Fibroblast of the aortic adventitia (primary cell): ENCODE data around the gene SERPING1. TPM values are rescaled to one million over a fixed set of nuclear protein-coding genes. Genes with fewer than 3 reads are reported as not detected.
A peak's percentile ranks its signal among the peaks of the same experiment; 100 is the strongest.
"Not testable (repeated sequence)": the region's sequence is repeated elsewhere in the genome, so short reads cannot be mapped to it uniquely, and the experiment has no call there.

ENCODE experiments used
- DNase-seq: peaks from one replicate; pipeline ENCODE4 v3.0.0-alpha.2; 2010; ENCODE audit warnings: low read depth
- H3K4me3 ChIP-seq: 2 replicates; pipeline ENCODE4 v1.5.1; 2011; ENCODE audit warnings: low read depth, mild to moderate bottlenecking, control low read depth, low read length, moderate library complexity
- total RNA-seq: library from RNA; depleted of rRNA; stranded (reverse); fragments of >200 nt; gene quantifications from 2 replicates; pipeline ENCODE4 v1.2.3, GENCODE V29; 2012; ENCODE audit warnings: low replicate concordance
- TF ChIP-seq, protein P1 (sequence below): IDR thresholded peaks from 2 replicates; pipeline ENCODE4 v1.5.1; 2011; ENCODE audit warnings: mild to moderate bottlenecking, low read length, control low read depth, inconsistent platforms; ENCODE audit not compliant: insufficient read depth

Gene SERPING1
- total RNA-seq, 1 donor = 64.9 TPM

GRCh38 chr11:57651408-57651807 is 53.9 kb downstream of the SERPING1 start:
- TF ChIP-seq, protein P1, sequence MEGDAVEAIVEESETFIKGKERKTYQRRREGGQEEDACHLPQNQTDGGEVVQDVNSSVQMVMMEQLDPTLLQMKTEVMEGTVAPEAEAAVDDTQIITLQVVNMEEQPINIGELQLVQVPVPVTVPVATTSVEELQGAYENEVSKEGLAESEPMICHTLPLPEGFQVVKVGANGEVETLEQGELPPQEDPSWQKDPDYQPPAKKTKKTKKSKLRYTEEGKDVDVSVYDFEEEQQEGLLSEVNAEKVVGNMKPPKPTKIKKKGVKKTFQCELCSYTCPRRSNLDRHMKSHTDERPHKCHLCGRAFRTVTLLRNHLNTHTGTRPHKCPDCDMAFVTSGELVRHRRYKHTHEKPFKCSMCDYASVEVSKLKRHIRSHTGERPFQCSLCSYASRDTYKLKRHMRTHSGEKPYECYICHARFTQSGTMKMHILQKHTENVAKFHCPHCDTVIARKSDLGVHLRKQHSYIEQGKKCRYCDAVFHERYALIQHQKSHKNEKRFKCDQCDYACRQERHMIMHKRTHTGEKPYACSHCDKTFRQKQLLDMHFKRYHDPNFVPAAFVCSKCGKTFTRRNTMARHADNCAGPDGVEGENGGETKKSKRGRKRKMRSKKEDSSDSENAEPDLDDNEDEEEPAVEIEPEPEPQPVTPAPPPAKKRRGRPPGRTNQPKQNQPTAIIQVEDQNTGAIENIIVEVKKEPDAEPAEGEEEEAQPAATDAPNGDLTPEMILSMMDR = no peak
- DNase-seq = no peak
- no peak overlapping the region for H3K4me3 ChIP-seq

DNA sequence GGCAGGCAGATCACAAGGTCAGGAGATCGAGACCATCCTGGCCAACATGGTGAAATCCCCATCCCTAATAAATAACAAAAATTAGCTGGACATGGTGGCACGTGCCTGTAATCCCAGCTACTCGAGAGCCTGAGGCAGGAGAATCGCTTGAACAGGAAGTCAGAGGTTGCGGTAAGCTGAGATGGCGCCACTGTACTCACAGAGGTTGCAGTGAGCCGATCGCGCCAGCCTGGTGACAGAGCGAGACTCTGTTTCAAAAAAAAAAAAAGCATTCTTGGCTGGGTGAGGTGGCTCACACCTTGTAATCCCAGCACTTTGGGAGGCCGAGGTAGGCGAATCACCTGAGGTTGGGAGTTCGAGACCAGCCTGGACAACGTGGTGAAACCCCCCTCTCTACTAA is 54.7 kb downstream of the SERPING1 start:
- not testable (repeated sequence) for H3K4me3 ChIP-seq

DNA sequence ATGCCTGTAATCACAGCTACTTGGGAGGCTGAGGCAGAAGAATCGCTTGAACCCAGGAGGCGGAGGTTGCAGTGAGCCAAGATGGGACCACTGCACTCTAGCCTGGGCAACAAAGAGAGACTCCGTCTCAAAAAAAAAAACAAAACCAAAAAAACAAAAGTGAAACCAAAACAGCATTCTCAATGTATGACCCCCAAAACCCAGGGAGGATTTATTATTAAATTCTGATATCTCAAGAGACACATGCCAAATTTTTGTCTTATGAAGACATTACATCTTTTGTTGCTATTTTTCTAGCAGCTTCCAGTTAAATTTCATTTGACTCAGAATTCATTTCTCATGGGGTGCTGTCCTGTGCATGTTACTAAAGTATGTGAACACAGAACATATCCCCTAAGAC is 55.2 kb downstream of the SERPING1 start:
- TF ChIP-seq, protein P1 = no peak
- DNase-seq = no peak
- no peak overlapping the region for H3K4me3 ChIP-seq

More for the DNA sequence above, 54.7 kb downstream of the SERPING1 start:
- DNase-seq = not testable (repeated sequence)

GRCh38 chr11:57653163-57653562 is 55.7 kb downstream of the SERPING1 start:
- no peak overlapping the region for H3K4me3 ChIP-seq
- TF ChIP-seq, protein P1 = no peak
- DNase-seq = no peak

GRCh38 chr11:57656885-57657193 is 59.4 kb downstream of the SERPING1 start:
- DNase-seq = no peak
- TF ChIP-seq, protein P1 = no peak
- H3K4me3 ChIP-seq = peak overlapping the region; percentile 70

- DNase-seq = peak; percentile 98
- TF ChIP-seq, protein P1 = no peak
- peak within 1 kb of the TSS; percentile 78 for H3K4me3 ChIP-seq
Measured at GRCh38 chr11:57657194-57658022, 59.9 kb downstream of the SERPING1 start, which contains the start of gene CLP1. TSS of gene CLP1 (plus strand) at chr11:57657762. CDS start at chr11:57659477, 1,715 bp downstream.

- peak overlapping the region; percentile 78 for H3K4me3 ChIP-seq
- no peak for DNase-seq
- TF ChIP-seq, protein P1 = no peak
Measured at GRCh38 chr11:57658023-57658361, 60.5 kb downstream of the SERPING1 start.
